K562 (cell line): ENCODE results near the gene SH3BP5. TPM values are rescaled to one million over a fixed set of nuclear protein-coding genes. Genes with fewer than 3 reads are reported as not detected.
A peak's percentile ranks its signal among the peaks of the same experiment; 100 is the strongest.

Experiments
- ATAC-seq: fragments of 200-7000 bp; cut with Tn5 transposase; 3 replicates; pipeline ENCODE4 v1.9.1; 2020; ENCODE audit warnings: moderate library complexity
- BruUV-seq: library from RNA; stranded (reverse); fragments of 400-500 nt; replicated peaks from 2 replicates; lab custom pipeline; 2021; lab: Mats Ljungman, UMichigan
- CTCF ChIA-PET: fragments of 300-600 bp; formaldehyde crosslinking; extraction: SDS; loops from one replicate; lab custom pipeline; 2021; ENCODE audit warnings: low intra/inter-chr PET ratio; lab: Yijun Ruan, JAX
- POLR2A ChIA-PET: fragments of 300-600, 350-650 bp; sonication (Branson Sonifier 250); formaldehyde crosslinking; extraction: SDS; loops from one replicate; lab custom pipeline; 2021; ENCODE audit warnings: antibody characterized with exemption, inconsistent platforms; lab: Yijun Ruan, JAX
- DNase-seq, 4 experiments: peaks; one replicate each; pipeline versions ENCODE4 v3.0.0 to v3.0.0-alpha.2; 2011 to 2018; ENCODE audit warnings: low spot score in 3 of 4, mixed read lengths in 3 of 4; ENCODE audit errors: extremely low read depth in 1 of 4
- FAIRE-seq: peaks from 2 replicates; lab custom pipeline; 2011; peaks lifted over from hg19 to GRCh38; lab: Jason Lieb, UNC
- H2AFZ ChIP-seq: 2 replicates; pipeline ENCODE4 v1.6.0; 2011; ENCODE audit warnings: low read depth, low read length, control low read depth, inconsistent platforms
- H3K27ac ChIP-seq: fragments of 200-600 bp; 3 replicates; pipeline ENCODE4 v1.8.0; 2011; ENCODE audit warnings: low read depth, mild to moderate bottlenecking, control low read depth, inconsistent platforms, low read length, moderate library complexity, mixed read lengths; ENCODE audit errors: extremely low read depth
- H3K27me3 ChIP-seq, 2 experiments: fragments of 300-600 bp in 1 of 2; 2 replicates in 1 of 2; 3 replicates in 1 of 2; pipeline versions ENCODE4 v1.6.0 to v1.8.0; 2011; ENCODE audit warnings: inconsistent platforms in 2 of 2, low read length in 2 of 2, mild to moderate bottlenecking in 1 of 2, mixed read lengths in 1 of 2, moderate library complexity in 1 of 2; ENCODE audit not compliant: control insufficient read depth in 2 of 2, insufficient read depth in 2 of 2
- H3K36me3 ChIP-seq: fragments of 300-600 bp; 3 replicates; pipeline ENCODE4 v1.8.0; 2011; ENCODE audit warnings: mild to moderate bottlenecking, low read length, inconsistent platforms; ENCODE audit not compliant: control insufficient read depth, insufficient read depth
- H3K4me1 ChIP-seq, 2 experiments: fragments of 200-600 bp in 1 of 2; replicated peaks in 1 of 2; 2 replicates in 1 of 2; 3 replicates in 1 of 2; pipeline versions ENCODE4 v1.5.1 to v1.8.0; 2011; ENCODE audit warnings: inconsistent platforms in 2 of 2, low read length in 2 of 2, mild to moderate bottlenecking in 1 of 2, mixed read lengths in 1 of 2, moderate library complexity in 1 of 2; ENCODE audit not compliant: control insufficient read depth in 2 of 2, insufficient read depth in 2 of 2
- H3K4me2 ChIP-seq: 2 replicates; pipeline ENCODE4 v1.6.1; 2011; ENCODE audit warnings: low read length, control low read depth, inconsistent platforms, mixed read lengths; ENCODE audit not compliant: insufficient read depth
- H3K4me3 ChIP-seq: fragments of 200-600 bp; sonication (generic), shearing (Covaris generic); 2 replicates; pipeline ENCODE4 v1.5.1; 2016; ENCODE audit warnings: control low read depth, inconsistent platforms
- H3K79me2 ChIP-seq: fragments of 200-600 bp; 3 replicates; pipeline ENCODE4 v1.8.0; 2011; ENCODE audit warnings: low read length, inconsistent platforms; ENCODE audit not compliant: control insufficient read depth, insufficient read depth
- H3K9ac ChIP-seq, 2 experiments: 2 replicates each; pipeline versions ENCODE4 v1.6.0 to v1.6.1; 2011; ENCODE audit warnings: low read depth in 2 of 2, low read length in 2 of 2, control low read depth in 1 of 2, inconsistent platforms in 1 of 2, mild to moderate bottlenecking in 1 of 2, mixed read lengths in 1 of 2; ENCODE audit not compliant: insufficient read depth in 1 of 2
- H3K9me1 ChIP-seq: one replicate; pipeline ENCODE4 v1.6.0; 2011; ENCODE audit warnings: inconsistent platforms, mild to moderate bottlenecking, low read length, moderate library complexity; ENCODE audit not compliant: control insufficient read depth, insufficient read depth
- H3K9me3 ChIP-seq: replicated peaks from 2 replicates; pipeline ENCODE4 v1.5.1; 2011; ENCODE audit warnings: low read depth, low read length, inconsistent platforms; ENCODE audit not compliant: control insufficient read depth, insufficient read depth
- H4K20me1 ChIP-seq: replicated peaks from 2 replicates; pipeline ENCODE4 v1.6.1; 2011; ENCODE audit warnings: low read length, inconsistent platforms, mixed read lengths; ENCODE audit not compliant: control insufficient read depth, insufficient read depth
- BACH1 ChIP-seq: fragments of 200-800 bp; sonication (Bioruptor generic); IDR thresholded peaks from 2 replicates; pipeline ENCODE4 v1.6.1; 2016; ENCODE audit warnings: missing genetic modification characterization, missing compliant biosample characterization
- CBX8 ChIP-seq: fragments of 200-600 bp; sonication (generic); IDR thresholded peaks from 2 replicates; pipeline ENCODE4 v1.6.1; 2012; ENCODE audit warnings: borderline replicate concordance, mixed run types, low read depth, mild to moderate bottlenecking, moderate library complexity, mixed read lengths, low read length, control low read depth, inconsistent platforms; ENCODE audit not compliant: poor library complexity, severe bottlenecking; ENCODE audit errors: extremely low read depth
- CSDE1 ChIP-seq, 2 experiments: fragments of 450-650 bp; IDR thresholded peaks; 2 replicates each; pipeline ENCODE4 v1.6.1; 2016; ENCODE audit warnings: mild to moderate bottlenecking in 1 of 2
- PCBP1 ChIP-seq: fragments of 200-400 bp; formaldehyde crosslinking; IDR thresholded peaks from 2 replicates; pipeline ENCODE4 v1.6.1; 2018; ENCODE audit warnings: mild to moderate bottlenecking, low read depth, low read length; ENCODE audit not compliant: poor library complexity, severe bottlenecking
- TAF15 ChIP-seq: fragments of 200-400 bp; formaldehyde crosslinking; IDR thresholded peaks from 2 replicates; pipeline ENCODE4 v1.6.1; 2017; ENCODE audit warnings: mild to moderate bottlenecking, low read depth, low read length, moderate library complexity
- TBL1XR1 ChIP-seq, 2 experiments: IDR thresholded peaks; 2 replicates each; pipeline ENCODE4 v1.6.1; 2012; ENCODE audit warnings: improper control_type of control experiment in 2 of 2, low read length in 2 of 2, mild to moderate bottlenecking in 1 of 2
- TRIM24 ChIP-seq, 2 experiments: fragments of 450-650 bp; IDR thresholded peaks; 2 replicates each; pipeline ENCODE4 v1.6.1; 2016
- ZBTB8A ChIP-seq: fragments of 450-650 bp; IDR thresholded peaks from 2 replicates; pipeline ENCODE4 v1.6.1; 2018; ENCODE audit warnings: mild to moderate bottlenecking, moderate library complexity; ENCODE audit not compliant: partially characterized antibody
- ZNF12 ChIP-seq: sonication (generic); formaldehyde crosslinking; IDR thresholded peaks from 2 replicates; pipeline ENCODE4 v1.4.0; 2020; ENCODE audit warnings: mild to moderate bottlenecking, missing genetic modification reagents
- ZNF655 ChIP-seq: fragments of 250-450 bp; sonication (Bioruptor Pico); IDR thresholded peaks from 2 replicates; pipeline ENCODE4 v1.5.0; 2021
- WGBS: fragments of 100-300 bp; shearing (Covaris generic); methylation state at CpG from one replicate; pipeline ENCODE4 v1.1.6; 2016; ENCODE audit warnings: low coverage, mixed read lengths; ENCODE audit not compliant: insufficient coverage; ENCODE audit errors: missing lambda C conversion rate; 5-methylcytosine and 5-hydroxymethylcytosine counted together
- in situ Hi-C: fragments of 300-500 bp; cut with MboI; formaldehyde crosslinking; loops from 4 replicates; pipeline ENCODE4 v1.15.0; 2018; ENCODE audit warnings: inconsistent platforms, mixed read lengths
- intact Hi-C: fragments of 100-400 bp; cut with micrococcal nuclease; formaldehyde crosslinking; loops from 2 replicates; pipeline ENCODE4 v1.14.2; 2022
- polyA plus RNA-seq, 8 experiments: library from polyadenylated mRNA; depleted of rRNA in 4 of 8; stranded (reverse) in 5 of 8; unstranded in 3 of 8; fragments of >200 nt; fragmentation: Nextera tagmentation in 2 of 8; fragmentation: Illumina TruSeq in 1 of 8; extraction: Ambion mirVana in 2 of 8; extraction: Trizol in 1 of 8; gene quantifications; 2 replicates each; pipeline versions ENCODE4 v1.2.1 to v1.2.3, GENCODE V29; 2011 to 2014; ENCODE audit warnings: inconsistent platforms in 1 of 8, missing spikeins in 1 of 8
- total RNA-seq, 7 experiments: library from RNA; depleted of rRNA in 6 of 7; stranded (reverse); fragments of >200 nt in 6 of 7; fragmentation: Illumina TruSeq in 2 of 7; extraction: Trizol in 2 of 7; gene quantifications; 2 replicates each; pipeline versions ENCODE4 v1.2.1 to v1.2.3, GENCODE V29; 2011 to 2021; ENCODE audit warnings: low replicate concordance in 1 of 7
- TF ChIP-seq, protein P1 (sequence below): fragments of 450-650 bp; conservative IDR thresholded peaks from 2 replicates; pipeline ENCODE4 v1.6.1; 2016; ENCODE audit warnings: missing genetic modification characterization, low read depth, mild to moderate bottlenecking, missing compliant biosample characterization, moderate library complexity
- TF ChIP-seq, protein P2 (sequence below), 3 experiments: fragments of 200-800 bp in 1 of 3; fragments of 250-450 bp in 1 of 3; fragments of 450-650 bp in 1 of 3; sonication (Bioruptor Pico) in 1 of 3; sonication (Bioruptor generic) in 1 of 3; formaldehyde crosslinking in 1 of 3; IDR thresholded peaks; 2 replicates each; pipeline versions ENCODE4 v1.6.1 to v1.8.0; 2016 to 2022; ENCODE audit warnings: mild to moderate bottlenecking in 2 of 3, missing genetic modification characterization in 2 of 3, missing compliant biosample characterization in 1 of 3, moderate library complexity in 1 of 3
- TF ChIP-seq, protein P3 (sequence below): sonication (generic); formaldehyde crosslinking; IDR thresholded peaks from 2 replicates; pipeline ENCODE4 v1.8.0; 2022; ENCODE audit warnings: mild to moderate bottlenecking, missing genetic modification reagents, borderline replicate concordance

Gene SH3BP5
- total and polyA plus RNA-seq, 9 of the 15 experiments (the other 6 are each of a cell fraction or from before 2014, with no cell fraction given) = 2.9 to 29.0 (median 14.9) TPM

- H3K27me3 ChIP-seq = no peaks in the 10 kb centered on the region
- ATAC-seq = no peak
- H3K9me3 ChIP-seq = no peaks in the 10 kb centered on the region
- DNase-seq = no peak
- POLR2A ChIA-PET = interaction anchor here (0.6 to 4.3 kb wide), 5 partner anchors 9 to 138 kb away, joined by 3 to 37 read pairs (median 5); no protein-coding TSS in a partner anchor
- H3K9ac ChIP-seq = peak overlapping the region in 1 of 2 experiments; percentile 14; a peak in 1 of 4 replicates
- FAIRE-seq = no peak
- no peak overlapping the region for H2AFZ ChIP-seq
- CTCF ChIA-PET = interaction anchor here (1.2 to 3.9 kb wide), 6 partner anchors 64 to 290 kb away, joined by 3 to 57 read pairs (median 10); partner anchors contain the start of gene SH3BP5
- no peaks in the 10 kb centered on the region for H4K20me1 ChIP-seq
- H3K27ac ChIP-seq = no peak overlapping the region
- no peak overlapping the region for H3K4me2 ChIP-seq
- H3K4me3 ChIP-seq = no peak overlapping the region
- H3K4me1 ChIP-seq = peaks cover 29 to 32% of the 10 kb centered on the region in 2 experiments
- peaks cover 15% of the 10 kb centered on the region for H3K36me3 ChIP-seq
- intact Hi-C loops (loop anchor here (5.0 kb wide), 2 partner anchors 160 to 340 kb away; no protein-coding TSS in a partner anchor), in situ Hi-C loops (loop anchor here (5.0 kb wide), 2 partner anchors 70 to 115 kb away; no protein-coding TSS in a partner anchor)
- peaks cover 3% of the 10 kb centered on the region; the same call in 1 of the 3 replicates for H3K79me2 ChIP-seq
- WGBS = 96% methylated on average over 3 of the region's 3 CpGs
- BruUV-seq = no TSS peak
- H3K9me1 ChIP-seq = no peaks in the 10 kb centered on the region
- no peak for TF ChIP-seq PCBP1
- TF ChIP-seq, protein P1, sequence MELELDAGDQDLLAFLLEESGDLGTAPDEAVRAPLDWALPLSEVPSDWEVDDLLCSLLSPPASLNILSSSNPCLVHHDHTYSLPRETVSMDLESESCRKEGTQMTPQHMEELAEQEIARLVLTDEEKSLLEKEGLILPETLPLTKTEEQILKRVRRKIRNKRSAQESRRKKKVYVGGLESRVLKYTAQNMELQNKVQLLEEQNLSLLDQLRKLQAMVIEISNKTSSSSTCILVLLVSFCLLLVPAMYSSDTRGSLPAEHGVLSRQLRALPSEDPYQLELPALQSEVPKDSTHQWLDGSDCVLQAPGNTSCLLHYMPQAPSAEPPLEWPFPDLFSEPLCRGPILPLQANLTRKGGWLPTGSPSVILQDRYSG = no peak
- TF ChIP-seq CSDE1 (IDR thresholded peaks at IDR 0.05) = no peak
- no peak for TF ChIP-seq BACH1 (tag)
- no peak for TF ChIP-seq TAF15
- TF ChIP-seq ZBTB8A = no peak
- TF ChIP-seq CBX8 = no peak
- TF ChIP-seq ZNF655 = no peak
- TF ChIP-seq, protein P2, sequence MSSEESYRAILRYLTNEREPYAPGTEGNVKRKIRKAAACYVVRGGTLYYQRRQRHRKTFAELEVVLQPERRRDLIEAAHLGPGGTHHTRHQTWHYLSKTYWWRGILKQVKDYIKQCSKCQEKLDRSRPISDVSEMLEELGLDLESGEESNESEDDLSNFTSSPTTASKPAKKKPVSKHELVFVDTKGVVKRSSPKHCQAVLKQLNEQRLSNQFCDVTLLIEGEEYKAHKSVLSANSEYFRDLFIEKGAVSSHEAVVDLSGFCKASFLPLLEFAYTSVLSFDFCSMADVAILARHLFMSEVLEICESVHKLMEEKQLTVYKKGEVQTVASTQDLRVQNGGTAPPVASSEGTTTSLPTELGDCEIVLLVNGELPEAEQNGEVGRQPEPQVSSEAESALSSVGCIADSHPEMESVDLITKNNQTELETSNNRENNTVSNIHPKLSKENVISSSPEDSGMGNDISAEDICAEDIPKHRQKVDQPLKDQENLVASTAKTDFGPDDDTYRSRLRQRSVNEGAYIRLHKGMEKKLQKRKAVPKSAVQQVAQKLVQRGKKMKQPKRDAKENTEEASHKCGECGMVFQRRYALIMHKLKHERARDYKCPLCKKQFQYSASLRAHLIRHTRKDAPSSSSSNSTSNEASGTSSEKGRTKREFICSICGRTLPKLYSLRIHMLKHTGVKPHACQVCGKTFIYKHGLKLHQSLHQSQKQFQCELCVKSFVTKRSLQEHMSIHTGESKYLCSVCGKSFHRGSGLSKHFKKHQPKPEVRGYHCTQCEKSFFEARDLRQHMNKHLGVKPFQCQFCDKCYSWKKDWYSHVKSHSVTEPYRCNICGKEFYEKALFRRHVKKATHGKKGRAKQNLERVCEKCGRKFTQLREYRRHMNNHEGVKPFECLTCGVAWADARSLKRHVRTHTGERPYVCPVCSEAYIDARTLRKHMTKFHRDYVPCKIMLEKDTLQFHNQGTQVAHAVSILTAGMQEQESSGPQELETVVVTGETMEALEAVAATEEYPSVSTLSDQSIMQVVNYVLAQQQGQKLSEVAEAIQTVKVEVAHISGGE (CRISPR knock-in tag; IDR thresholded peaks at IDR 0.05) = no peak
- no peak for TF ChIP-seq ZNF12 (CRISPR knock-in tag)
- no peak for TF ChIP-seq TBL1XR1 (IDR thresholded peaks at IDR 0.05; ENCODE audit: low read length in 2 of 2)
- TF ChIP-seq TRIM24 (IDR thresholded peaks at IDR 0.05) = no peak
- TF ChIP-seq, protein P3, sequence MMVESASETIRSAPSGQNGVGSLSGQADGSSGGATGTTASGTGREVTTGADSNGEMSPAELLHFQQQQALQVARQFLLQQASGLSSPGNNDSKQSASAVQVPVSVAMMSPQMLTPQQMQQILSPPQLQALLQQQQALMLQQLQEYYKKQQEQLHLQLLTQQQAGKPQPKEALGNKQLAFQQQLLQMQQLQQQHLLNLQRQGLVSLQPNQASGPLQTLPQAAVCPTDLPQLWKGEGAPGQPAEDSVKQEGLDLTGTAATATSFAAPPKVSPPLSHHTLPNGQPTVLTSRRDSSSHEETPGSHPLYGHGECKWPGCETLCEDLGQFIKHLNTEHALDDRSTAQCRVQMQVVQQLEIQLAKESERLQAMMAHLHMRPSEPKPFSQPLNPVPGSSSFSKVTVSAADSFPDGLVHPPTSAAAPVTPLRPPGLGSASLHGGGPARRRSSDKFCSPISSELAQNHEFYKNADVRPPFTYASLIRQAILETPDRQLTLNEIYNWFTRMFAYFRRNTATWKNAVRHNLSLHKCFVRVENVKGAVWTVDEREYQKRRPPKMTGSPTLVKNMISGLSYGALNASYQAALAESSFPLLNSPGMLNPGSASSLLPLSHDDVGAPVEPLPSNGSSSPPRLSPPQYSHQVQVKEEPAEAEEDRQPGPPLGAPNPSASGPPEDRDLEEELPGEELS (CRISPR knock-in tag) = 0 out of 2 replicates have a peak, but pooled peaks have one; percentile 63
These were observed 64.9 kb downstream of the SH3BP5 start for GRCh38 chr3:15267502-15267901.
